Progenitor cell of endocrine pancreas (in vitro differentiated cells): Measurements from ENCODE around the gene FGF11. TPM values are rescaled to one million over a fixed set of nuclear protein-coding genes. Genes with fewer than 3 reads are reported as not detected.

ENCODE experiments used
- DNase-seq: peaks from one replicate; pipeline ENCODE4 v3.0.0; 2021; ENCODE audit warnings: low spot score; ENCODE audit not compliant: unreplicated experiment
- H3K27ac Mint-ChIP-seq: 2 replicates; pipeline ENCODE4 v1.8.0; 2021; ENCODE audit warnings: mild to moderate bottlenecking, moderate library complexity, mixed read lengths
- H3K27me3 Mint-ChIP-seq: 2 replicates; pipeline ENCODE4 v1.8.0; 2021; ENCODE audit warnings: mixed read lengths
- H3K36me3 Mint-ChIP-seq: 2 replicates; pipeline ENCODE4 v1.8.0; 2022; ENCODE audit warnings: mixed read lengths; ENCODE audit not compliant: insufficient read depth
- H3K4me1 Mint-ChIP-seq: 2 replicates; pipeline ENCODE4 v1.8.0; 2021; ENCODE audit warnings: low read depth, mixed read lengths
- H3K4me3 Mint-ChIP-seq: 2 replicates; pipeline ENCODE4 v1.8.0; 2021; ENCODE audit warnings: low read depth, mild to moderate bottlenecking, moderate library complexity, mixed read lengths
- H3K9me3 Mint-ChIP-seq: 2 replicates; pipeline ENCODE4 v1.8.0; 2021; ENCODE audit warnings: low read depth, mixed read lengths
- CTCF ChIP-seq: fragments of 200-600 bp; sonication (generic); IDR thresholded peaks from one replicate; pipeline ENCODE4 v1.5.0; 2021; ENCODE audit warnings: antibody characterized with exemption, mild to moderate bottlenecking; ENCODE audit not compliant: unreplicated experiment
- total RNA-seq: library from RNA; stranded (reverse); gene quantifications from 2 replicates; pipeline ENCODE4 v1.2.1, GENCODE V29; 2021

The FGF11 gene
- total RNA-seq, 1 donor from 2014 or later: 4.5 TPM

DNA sequence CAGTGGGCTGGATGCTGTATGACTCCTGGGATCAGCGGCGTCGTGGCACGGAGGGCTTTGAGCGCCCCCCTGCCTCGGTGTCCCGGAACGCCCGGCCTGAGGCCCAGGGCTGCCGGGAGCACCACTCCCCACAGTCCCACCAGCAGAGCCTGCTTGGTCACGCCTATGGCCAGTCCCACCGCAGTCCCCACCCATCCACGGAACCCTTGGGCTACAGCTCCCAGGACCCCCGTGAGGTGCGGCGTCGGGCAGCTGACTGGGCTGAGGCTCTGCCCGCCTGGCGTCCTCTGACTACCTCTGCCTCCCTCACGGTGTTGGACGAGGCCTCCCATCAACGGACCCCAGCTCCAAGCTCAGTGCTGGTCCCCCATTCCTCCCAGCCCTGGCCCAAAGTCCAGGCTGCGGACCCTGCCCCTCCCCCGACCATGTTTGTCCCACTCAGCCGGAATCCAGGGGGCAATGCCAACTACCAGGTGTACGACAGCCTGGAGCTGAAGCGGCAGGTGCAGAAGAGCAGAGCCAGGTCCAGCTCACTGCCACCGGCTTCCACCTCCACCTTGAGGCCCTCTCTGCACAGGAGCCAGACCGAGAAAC lies 12.3 kb upstream of the FGF11 start:
- Mint-ChIP-seq H3K27me3 (no peaks in the 10 kb centered on the region), H3K36me3 (no peaks in the 10 kb centered on the region), H3K9me3 (no peaks in the 10 kb centered on the region), H3K27ac (no peak overlapping the region), H3K4me3 (no peak overlapping the region), H3K4me1 (no peaks in the 10 kb centered on the region)
- no peak for TF ChIP-seq CTCF
- no peak for DNase-seq

DNA sequence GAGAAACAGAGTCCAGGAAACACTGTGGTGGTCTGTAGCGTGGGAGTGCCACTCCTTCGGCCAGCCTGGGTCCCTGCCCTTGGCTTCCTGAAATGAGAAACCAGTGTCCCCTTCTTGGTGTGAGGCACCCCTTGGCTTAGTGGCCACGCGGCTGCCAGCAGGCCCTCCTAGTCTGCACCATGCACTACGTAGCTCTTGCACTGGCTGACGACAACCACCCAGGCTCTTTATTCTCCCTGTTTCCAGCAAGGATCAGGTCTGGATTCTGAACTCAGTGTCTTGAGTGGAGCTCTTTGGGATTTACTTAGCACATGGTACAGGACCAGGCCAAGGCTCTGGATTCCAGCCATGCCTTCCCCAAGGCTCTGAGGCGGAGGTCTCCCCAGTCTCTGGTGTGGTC lies 11.8 kb upstream of the FGF11 start:
- Mint-ChIP-seq H3K27me3 (no peaks in the 10 kb centered on the region), H3K9me3 (no peaks in the 10 kb centered on the region), H3K4me1 (no peaks in the 10 kb centered on the region), H3K36me3 (no peaks in the 10 kb centered on the region), H3K27ac (no peak overlapping the region), H3K4me3 (no peak overlapping the region)
- DNase-seq: no peak
- TF ChIP-seq CTCF: no peak

DNA sequence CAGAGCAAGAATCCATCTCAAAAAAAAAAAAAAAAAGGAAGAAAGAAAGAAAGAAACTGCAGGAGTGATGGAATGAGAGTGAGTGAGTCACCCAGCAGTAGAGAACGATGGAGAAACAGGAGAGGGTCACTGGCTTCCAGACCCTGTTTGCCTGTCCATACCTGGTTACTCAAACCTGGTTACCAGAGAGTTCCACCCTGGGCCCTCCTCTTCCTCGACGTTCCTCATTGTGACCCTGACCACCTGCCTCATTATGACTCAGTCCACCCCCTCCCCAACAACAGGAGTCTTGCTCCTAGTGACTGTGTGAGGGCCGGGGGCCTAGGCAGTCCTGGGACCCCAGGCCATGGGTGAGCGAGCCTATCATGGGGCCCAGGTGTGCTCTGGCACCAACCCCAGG lies 10.8 kb upstream of the FGF11 start, which contains the start of gene SPEM3:
Gene SPEM3 (plus strand): TSS at position 301 of the 400 bp plus-strand sequence. CDS start 46 bp downstream, at position 347.
- Mint-ChIP-seq H3K36me3 (no peaks in the 10 kb centered on the region), H3K27ac (no peak within 1 kb of the TSS), H3K27me3 (no peaks in the 10 kb centered on the region), H3K4me1 (no peaks in the 10 kb centered on the region), H3K4me3 (no peak within 1 kb of the TSS), H3K9me3 (no peaks in the 10 kb centered on the region)
- no peak for DNase-seq
- TF ChIP-seq CTCF: no peak

- Mint-ChIP-seq H3K9me3 (no peaks in the 10 kb centered on the region), H3K27ac (no peak overlapping the region), H3K36me3 (no peaks in the 10 kb centered on the region), H3K4me3 (no peak overlapping the region), H3K4me1 (no peaks in the 10 kb centered on the region), H3K27me3 (no peaks in the 10 kb centered on the region)
- no peak for TF ChIP-seq CTCF
- no peak for DNase-seq
These were observed 9.6 kb upstream of the FGF11 start for GRCh38 chr17:7429722-7430121.

- Mint-ChIP-seq H3K27ac (no peak overlapping the region), H3K36me3 (no peaks in the 10 kb centered on the region), H3K9me3 (no peaks in the 10 kb centered on the region), H3K4me3 (no peak overlapping the region), H3K4me1 (peaks cover 1% of the 10 kb centered on the region), H3K27me3 (peaks cover 3% of the 10 kb centered on the region)
- no peak for DNase-seq
- no peak for TF ChIP-seq CTCF
These were observed 8.1 kb upstream of the FGF11 start for GRCh38 chr17:7431231-7431630.
